Activated CD8-positive, alpha-beta memory T cell treated with anti-CD3 and anti-CD28 coated beads, Interleukin-2, amount 50 U/mL, for 1 hour (primary cell): ENCODE results near the gene FAM151A.

Source experiments
- DNase-seq: peaks from one replicate; pipeline ENCODE4 v3.0.0-alpha.2; 2020; ENCODE audit errors: extremely low read depth

The FAM151A gene

DNA sequence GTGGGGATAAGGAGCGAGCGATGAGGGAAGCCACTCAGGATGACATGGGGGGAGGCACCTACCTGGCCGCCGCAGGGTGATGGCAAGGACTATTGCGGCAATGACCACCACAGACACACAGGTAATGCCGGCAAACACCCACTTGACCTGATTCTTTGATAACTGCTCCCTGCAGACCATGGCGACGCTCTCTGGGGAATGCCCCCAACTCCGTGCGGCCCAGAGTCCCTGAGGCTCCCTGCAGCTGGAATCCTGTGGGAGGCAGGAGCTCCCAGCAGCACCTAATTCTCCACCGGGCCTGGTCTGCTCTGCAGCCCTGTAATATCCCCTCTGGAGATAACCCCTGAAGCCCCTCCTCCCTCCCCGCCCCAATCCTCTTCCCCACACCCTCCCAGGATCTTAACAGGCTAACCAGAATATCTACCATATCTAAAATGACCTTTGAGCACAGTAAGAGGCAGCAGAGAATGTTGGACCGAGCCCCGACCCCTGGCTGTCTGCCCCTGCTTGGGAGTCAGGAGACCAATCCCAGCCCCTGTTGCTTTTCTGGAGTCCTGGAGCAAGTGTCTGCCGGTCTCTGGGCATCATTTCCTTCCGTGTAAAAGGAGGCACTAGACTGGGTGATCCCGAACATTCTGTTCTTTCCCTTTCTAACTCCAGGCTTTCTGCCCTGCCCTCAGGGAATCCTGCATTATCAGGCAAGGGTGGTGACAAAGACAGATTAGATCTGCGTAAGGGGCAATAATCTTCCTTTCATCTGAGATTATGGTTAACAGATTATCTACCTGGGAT is at the start of gene FAM151A:
Gene FAM151A (minus strand): TSS at position 310 of the 792 bp plus-strand sequence. CDS start 130 bp downstream, at position 180.
- DNase-seq, result no peak

DNA sequence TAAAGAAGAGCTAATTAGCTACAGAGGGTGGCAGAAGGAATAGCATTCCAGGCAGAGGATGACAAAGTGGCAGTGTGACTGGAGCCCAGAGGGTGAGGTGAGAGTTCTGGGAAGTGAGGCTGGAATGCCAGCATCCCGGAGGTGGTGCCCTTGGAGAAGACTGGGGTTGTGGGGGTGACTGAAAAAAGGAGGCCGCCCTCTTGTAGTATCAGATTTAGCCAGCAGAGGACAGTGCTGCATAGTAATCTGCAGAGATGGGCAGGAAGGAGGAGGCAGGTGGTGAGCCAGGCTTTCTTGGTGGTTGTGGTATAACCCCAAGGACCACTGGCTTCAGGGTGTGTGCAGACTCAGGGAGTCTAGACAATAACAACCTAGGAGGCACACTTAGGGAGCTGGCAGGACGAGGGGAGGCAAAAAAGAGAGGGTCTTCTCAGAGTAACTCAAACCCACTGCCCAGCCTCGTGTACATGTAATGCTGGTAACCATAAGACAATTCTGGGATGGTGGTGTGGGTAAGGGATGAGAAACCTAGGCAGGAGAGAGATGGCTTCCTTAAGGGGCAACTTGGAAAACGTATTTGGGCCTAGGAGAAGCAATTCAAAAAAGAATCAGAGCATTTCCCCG is 48.8 kb upstream of the FAM151A start:
- peak; percentile 11 for DNase-seq

DNA sequence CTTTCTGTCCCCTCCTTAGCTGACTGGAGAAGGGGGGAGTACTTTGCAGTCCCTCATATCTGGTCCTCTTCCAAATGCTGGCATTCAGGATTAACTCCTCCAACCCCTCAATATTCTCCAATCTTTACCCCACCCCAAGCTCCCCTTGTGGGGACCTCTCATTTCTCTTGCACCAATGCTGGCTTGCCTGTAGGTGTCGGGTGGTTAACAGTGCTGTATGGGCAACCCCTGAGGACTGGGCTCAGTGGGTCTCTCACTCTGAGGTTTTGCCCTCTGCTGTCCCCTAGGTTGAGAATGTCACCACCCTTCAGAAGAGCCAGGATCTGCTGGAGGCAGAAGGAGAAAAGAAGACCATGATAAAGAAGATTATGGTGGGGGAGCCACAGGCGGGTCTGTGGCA is 45.2 kb upstream of the FAM151A start:
- no peak for DNase-seq

DNA sequence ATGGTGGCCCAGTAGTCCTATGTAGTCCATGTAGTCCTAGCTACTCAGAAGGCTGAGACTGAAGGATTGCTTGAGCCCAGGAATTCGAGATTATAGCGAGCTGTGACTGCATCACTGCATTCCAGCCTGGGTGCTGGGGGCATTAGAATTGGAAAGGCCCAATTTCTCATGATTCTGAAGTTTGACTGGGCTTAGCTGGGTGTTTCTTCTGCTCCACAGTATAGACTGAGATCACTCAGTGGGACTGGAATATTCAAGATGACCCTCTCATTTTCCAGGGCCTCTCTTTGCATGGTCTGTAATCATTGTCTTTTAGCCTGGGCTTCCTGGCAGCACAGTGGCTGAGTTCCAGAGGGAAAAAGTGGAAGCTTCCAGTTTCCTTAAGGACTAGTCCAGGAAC is 44.5 kb upstream of the FAM151A start:
- no peak for DNase-seq

DNA sequence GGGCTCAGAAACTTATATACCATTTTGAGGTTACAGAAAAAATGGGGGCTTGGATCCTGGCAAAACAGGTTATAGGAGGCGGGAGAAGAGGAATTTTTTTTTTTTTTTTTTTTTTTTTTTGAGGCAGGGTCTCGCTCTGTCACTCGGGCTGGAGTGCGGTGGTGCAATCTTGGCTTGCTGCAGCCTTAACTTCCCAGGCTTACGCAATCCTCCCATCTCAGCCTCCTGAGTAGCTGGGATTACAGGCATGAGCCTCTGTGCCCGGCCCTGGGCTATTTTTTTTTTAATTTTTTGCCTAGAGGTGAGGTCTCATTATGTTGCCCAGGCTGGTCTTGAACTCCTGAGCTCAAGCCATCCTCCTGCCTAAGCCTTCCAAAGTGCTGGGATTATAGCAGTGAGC is 43.0 kb upstream of the FAM151A start:
- DNase-seq, result no peak

DNA sequence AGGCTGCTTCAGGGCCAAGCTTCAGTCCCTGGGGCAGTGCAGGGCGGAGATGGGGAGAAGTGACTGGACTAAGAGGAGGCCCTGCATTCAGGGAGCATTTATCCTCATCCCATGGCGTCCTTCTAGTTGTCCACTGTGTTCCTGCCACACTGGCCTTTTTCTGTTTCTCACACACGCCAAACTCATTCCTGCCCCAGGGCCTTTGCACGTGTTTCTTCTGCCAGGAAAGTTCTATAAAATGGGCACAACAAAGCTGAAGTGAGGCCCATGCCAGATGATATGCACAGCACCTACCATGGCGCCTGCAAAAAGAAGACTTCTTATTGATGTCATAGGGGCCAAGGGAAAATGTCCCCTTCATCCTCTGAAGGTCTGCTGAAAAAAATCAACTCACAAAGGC is 42.5 kb upstream of the FAM151A start:
- DNase-seq, result no peak

DNA sequence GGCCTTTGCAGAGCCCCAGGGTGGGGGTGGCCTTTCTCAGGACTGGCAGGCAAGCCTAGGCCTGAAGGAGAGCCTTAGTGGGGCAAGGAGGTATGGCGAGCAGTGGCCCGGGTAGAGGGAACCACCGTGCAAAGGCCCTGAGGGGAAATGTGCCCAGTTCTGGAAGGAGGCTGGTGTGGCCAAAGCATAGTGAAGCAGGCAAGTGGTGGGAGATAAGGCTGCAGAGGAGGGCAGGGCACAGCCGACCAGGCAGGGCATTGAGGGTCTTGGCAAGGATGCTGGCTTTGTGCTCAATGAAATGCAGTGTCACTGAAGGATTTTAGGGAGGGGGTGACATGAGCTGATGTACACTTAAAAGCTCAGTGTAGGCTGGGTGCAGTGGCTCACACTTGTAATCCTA is 41.0 kb upstream of the FAM151A start:
- no peak for DNase-seq

DNA sequence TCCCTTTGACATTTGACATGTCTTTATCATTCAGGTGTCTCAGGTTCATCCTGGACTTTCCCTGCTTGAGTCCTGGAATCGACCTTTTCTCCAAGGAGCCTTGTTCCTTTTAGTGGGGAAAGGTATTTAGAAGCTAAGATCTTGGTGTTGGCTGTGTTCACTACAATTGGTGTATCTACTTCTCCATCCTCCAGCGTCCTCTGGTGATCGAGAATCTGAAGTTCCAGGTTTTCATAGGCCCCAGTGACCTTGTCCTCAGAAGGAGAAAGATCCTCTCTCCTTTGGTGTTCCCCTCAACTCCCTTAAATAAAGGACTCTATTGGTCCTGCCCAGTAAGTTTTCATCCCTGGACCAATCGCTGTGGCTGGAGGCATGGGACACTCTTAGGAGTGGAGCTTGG is 40.4 kb upstream of the FAM151A start:
- DNase-seq, result no peak

DNA sequence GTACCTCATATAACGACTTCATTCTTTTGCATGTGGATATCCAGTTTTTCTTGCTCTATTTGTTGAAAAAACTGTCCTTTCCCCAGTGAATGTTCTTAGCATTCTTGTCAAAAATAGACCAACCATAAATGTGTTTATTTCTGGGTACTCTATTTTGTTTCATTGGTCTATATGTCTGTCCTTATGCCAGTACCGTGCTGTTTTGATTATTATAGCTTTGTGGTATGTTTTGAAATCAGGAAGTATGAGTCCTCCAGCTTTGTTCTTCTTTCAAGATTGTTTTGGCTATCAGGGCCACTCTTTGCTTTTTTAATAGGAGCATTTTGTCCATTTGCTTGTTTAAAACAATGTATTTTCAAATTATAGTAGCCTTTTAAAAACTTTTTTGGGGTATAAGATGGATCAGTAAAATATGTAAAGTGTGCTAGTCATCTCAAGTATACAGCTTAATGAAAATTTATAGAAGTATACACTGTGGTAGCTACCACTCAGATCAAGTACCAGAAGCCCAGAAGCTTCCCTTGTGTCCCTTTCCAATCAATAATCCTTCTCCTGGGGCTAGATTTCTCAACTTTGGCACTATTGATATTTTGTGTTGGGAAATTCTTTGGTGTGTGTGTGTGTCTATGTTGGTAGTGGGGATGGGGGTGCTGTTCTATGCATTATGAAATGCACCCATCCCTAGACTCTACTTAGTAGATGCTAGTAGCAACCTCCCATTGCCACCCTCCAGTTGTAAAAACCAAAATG is 35.0 kb upstream of the FAM151A start:
- no peak for DNase-seq

DNA sequence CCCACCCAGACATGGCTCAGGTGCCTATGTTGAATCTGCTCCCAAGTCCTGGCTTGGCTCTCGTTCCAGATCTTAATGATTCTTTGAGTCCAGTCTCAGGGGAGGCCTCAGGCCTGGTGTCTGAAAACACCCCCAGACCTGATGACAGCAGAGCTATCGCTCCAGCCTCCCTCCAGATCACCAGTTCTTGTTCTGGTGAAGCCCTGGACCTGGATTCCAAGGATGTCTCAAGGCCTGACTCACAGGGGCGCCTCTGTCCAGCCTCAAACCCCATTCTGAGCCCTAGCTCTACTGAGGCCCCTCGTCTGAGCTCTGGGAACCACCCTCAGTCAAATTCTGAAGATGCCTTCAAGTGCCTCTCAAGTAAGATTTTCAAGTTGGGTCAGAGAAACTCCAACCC is 29.7 kb upstream of the FAM151A start:
- DNase-seq, result no peak

DNA sequence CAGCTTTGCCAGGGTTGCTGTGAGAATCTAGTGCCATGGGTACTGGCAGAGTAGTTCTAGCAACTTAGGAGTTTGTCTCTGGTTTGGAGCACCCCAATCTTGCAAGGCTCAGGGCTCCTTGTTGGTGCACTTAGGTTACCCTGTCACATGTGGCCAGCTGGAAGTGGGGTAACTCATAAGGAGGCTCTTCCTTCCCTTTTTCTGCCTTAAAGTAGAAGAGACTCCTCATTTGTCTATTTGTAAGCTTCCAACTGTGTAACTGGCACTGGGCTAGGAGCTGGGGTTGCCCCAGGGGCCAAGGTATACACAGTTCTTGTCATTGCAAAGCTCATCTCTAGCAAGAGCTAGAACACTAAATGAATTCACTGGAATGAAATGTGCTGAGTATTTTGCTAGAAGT is 28.8 kb upstream of the FAM151A start:
- DNase-seq, result no peak

DNA sequence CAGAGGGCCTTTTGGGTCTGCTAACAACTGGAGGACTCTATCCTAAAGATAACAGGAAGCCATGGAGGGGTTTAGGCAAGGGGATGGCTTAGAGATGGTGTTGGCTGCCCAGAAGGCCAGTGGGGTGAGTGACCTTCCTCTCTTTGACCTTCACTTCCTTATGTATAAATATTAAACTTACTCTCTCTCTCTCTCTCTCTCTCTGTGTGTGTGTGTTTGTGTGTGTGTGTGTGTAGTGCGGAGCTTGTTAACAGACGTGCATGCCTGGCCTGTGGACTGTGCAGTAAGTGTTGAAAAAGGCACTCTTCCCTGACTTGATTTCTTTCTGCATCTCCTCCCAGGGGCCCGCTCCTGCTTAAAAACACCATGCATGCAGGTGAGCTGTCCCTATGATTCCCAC is 28.3 kb upstream of the FAM151A start:
- DNase-seq, result no peak

DNA sequence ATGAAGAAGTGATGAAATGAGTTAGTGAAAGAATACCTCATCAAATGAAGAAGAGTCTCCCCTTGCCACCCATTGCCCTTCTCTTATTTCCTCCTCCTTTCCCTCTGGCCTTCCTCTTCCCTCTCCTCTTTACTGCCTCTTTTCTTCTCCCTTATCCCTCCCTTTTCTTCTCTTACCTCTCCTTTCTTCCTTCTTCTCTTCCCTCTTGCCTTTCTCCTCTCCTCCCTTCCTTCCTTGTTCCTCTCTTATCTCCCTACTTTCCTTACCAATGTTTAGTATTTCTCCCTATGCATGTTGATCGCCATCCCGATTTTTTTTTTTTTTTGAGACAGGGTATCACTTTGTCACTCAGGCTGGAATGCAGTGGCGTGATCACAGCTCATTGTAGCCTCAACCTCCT is 27.1 kb upstream of the FAM151A start:
- no peak for DNase-seq

DNA sequence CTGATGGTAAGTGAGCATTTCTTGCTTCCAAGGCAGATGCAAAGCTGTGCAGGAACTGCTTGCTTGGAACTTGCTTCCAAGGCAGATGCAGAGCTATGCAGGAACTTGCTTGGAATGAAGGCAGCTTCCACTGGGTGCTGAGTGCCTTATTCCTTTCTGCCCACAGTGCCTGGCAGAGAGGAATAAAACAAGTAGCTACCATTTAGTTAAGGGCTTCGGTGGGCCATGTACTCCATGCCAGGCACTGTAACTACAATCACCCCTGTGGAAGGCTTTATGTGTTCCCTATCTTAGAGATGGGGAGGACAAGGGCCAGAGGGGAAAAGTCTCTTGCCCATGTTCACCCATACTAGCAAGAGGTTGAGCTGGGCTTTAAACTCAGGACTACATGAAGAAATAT is 26.6 kb upstream of the FAM151A start:
- no peak for DNase-seq

DNA sequence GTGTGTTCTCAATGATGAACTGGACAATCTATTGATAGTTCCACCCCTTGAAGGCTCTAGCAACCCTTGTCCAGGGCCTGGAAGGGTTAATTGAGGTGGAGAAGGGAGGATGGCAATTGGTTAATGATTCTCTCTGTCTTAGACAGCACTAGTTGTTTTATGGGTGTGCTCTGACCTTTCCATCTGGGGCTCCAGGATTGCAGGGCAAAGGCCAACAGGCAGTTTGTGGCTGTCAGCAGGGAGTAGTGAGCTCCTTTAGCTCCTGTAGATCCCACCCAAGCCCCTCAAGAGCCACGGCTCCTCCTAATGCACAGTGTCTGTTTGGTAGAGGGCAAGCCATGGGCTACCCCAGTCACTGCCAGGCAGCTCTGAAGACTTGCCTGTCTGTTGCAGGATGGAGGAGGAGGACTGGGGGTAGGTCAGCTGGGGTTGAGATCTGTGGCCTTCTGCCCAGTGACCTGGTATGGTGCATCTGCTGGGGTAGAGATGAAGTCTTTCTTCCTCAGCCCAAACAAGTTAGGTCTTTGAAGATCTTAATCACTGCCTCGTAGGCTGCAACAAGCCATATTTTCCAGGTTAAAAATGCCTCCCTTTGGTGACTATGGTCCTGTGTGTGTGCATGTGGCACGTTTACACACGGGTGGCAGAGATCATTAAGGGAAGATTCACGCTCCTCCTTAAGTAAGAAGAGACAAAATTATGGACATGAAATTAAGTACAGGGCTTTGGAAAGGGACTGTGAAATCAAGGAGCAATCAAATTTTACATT is 26.0 kb upstream of the FAM151A start:
- no peak for DNase-seq

DNA sequence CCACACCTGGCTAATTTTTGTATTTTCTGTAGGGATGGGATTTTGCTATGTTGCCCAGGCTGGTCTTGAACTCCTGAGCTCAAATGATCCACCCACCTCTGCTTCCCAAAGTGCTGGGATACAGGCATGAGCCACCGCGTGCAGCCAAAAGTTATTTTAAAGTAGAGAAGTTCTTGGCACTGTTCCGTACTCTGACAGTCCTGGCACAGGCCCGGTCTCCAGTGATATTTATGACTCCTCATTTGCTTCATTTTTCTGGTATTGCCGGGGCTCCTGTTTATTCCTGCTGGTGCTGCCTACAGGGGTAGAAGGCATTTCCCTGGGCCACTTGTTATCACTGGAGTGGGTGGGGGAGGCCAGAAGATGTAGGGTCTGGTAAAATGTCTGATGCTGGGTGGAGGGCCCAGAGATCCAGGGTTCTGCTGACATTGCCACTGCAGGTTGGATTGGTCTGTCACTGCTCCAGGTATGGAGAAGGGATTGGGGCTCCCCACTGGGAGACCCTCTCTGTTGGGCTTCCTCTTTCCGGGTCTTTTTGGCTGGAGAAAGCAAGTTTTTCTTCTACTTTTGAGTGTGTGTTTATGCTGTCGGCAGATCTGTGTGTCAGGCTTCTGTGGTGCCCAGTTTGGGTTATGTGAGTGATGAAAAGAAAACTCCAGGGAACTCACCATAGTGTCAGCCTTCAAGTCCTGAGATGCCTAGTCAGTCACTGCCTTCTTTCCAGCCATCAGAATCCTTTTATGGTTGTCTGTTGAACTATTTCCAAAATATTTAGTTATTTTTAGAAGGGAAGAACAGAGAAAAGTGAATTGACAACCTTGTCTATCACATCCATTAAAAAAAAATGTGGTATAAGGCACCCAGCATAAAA is 22.7 kb upstream of the FAM151A start:
- DNase-seq, result no peak

DNA sequence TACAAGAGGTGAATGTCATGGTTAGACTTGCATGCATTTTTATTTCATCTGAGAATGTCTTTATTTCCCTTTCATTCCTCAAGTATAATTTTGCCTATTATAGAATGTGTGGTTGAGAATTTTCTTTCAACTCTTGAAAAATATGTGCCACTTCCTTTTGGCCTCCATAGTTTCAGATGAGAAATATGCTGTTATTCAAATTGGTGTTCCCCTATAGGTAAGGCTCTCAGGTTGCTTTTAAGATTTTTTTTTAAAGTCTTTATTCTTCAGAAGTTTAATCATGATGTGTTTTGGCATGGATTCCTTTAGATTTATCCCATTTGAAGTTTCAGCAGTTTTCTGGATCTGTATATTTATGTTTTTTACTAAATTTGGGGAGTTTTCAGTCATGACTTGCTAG is 20.4 kb upstream of the FAM151A start:
- DNase-seq, result no peak

DNA sequence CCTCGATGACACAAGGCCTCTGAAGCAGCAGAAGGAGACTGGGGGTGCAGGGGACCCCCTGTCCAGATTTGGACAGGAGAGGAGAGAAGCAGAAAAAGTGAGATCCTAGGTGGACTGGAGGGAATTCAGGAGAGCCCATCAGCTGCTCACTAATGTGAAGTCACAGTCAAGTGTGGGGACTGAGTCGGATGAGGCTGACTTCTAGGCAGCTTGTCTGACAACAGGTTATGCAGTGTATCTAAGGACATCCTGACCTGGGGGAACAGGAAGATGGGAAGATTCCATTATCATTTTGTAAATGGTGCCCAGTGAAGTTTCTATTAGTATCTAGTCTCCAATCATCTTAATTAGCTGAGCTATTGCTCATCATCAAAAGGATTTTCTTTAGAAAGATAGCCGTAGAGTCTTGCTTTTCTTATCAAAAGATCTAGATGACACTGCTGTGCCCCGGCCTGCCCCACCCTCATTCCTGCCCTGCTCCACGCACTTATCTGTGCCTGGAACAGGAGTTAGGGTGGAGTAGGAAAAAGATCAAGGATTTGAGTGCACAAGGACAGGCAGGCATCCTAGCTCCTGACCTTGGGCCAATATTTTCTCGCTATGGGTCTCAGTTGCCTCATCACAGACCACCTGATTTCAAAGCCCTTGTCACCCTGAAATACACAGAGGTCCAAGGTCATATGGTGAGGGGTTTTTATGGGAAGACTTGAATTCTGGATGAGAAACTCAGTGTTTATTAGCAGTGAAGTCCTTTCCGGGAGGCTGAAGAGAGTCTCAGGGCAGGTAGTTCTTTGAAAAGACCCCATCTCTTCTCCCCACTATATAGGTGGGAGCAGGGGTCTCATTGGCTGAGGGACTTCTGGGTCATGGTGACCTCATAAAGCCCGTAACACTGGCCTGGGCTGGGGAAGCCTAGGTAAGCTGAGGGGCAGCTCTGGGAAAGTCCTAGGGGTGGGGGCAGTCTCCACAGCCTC is 17.8 kb upstream of the FAM151A start, which contains the start of gene MROH7:
Gene MROH7 (plus strand): TSS at position 924 of the 974 bp plus-strand sequence. CDS start 11,141 bp downstream, outside the sequence.
- DNase-seq, result no peak

DNA sequence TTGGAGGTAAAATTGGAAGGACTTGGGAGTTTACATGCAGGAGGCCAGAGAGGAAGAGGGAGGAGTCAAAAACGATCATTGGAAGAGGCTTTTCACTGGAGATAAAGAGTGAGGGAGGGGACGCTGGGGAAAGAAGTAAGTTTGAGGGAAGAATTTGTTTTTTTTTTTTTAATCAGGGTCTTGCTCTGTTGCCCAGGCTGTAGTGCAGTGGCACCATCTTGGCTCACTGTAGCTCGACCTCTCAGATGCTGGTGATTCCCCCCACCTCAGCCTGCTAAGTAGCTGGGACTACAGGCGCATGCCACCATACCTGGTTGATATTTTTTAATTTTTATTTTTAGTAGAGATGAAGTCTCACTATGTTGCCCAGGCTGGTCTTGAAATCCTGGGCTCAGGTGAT is 17.0 kb upstream of the FAM151A start:
- DNase-seq, result no peak
